T-cell (primary cell): ENCODE data around the gene VSX1. TPM values are rescaled to one million over a fixed set of nuclear protein-coding genes. Genes with fewer than 3 reads are reported as not detected.

Source experiments
- total RNA-seq, 35 experiments: library from RNA in 6 of 35; stranded (reverse) in 6 of 35; fragments of 120-200 nt in 1 of 35; gene quantifications; one replicate each; pipeline versions ENCODE4 v1.2.1 to v1.2.4 and lab custom pipeline; 2013 to 2026

The VSX1 gene
- total RNA-seq, 5 donors from 2014 or later (not counting 1 experiment from before 2014, with no cell fraction given) = not detected

Other genes starting within 250 kb of the VSX1 start
- 10 to 100 TPM; 22.8 to 92.0 (median 46.2) TPM for gene CST7, start 132.9 kb downstream of the VSX1 start, total RNA-seq
- gene APMAP, start 89.4 kb downstream of the VSX1 start, total RNA-seq = 10 to 100 TPM; 32.2 to 53.0 (median 49.8) TPM
- gene ACSS1, start 24.0 kb downstream of the VSX1 start, total RNA-seq = 10 to 100 TPM; 39.1 to 59.6 (median 57.7) TPM
- gene ENTPD6, start 113.6 kb upstream of the VSX1 start, total RNA-seq = 100 to 1,000 TPM in 1 of 5 donors, 10 to 100 TPM in 4; 80.5 to 102 (median 90.9) TPM
- gene PYGB, start 165.9 kb upstream of the VSX1 start, total RNA-seq = 10 to 100 TPM; 29.7 to 53.4 (median 36.5) TPM